Cardiac fibroblast (primary cell): ENCODE data around the gene TMEM91.

Experiments
- DNase-seq, 2 donors: peaks; one replicate each; pipeline versions ENCODE4 v3.0.0 to v3.0.0-alpha.2; 2010; ENCODE audit warnings: low read depth in 2 of 2
- H3K4me3 ChIP-seq, 2 donors: replicated peaks in 1 of 2; 1 replicate in 1 of 2; 2 replicates in 1 of 2; pipeline ENCODE4 v1.5.1; 2011; ENCODE audit warnings: low read depth in 2 of 2, low read length in 2 of 2, mild to moderate bottlenecking in 2 of 2, moderate library complexity in 1 of 2
- TF ChIP-seq, protein P1 (sequence below): IDR thresholded peaks from one replicate; pipeline ENCODE4 v1.5.1; 2011; ENCODE audit warnings: low read depth, mild to moderate bottlenecking, low read length, inconsistent platforms

Gene TMEM91

DNA sequence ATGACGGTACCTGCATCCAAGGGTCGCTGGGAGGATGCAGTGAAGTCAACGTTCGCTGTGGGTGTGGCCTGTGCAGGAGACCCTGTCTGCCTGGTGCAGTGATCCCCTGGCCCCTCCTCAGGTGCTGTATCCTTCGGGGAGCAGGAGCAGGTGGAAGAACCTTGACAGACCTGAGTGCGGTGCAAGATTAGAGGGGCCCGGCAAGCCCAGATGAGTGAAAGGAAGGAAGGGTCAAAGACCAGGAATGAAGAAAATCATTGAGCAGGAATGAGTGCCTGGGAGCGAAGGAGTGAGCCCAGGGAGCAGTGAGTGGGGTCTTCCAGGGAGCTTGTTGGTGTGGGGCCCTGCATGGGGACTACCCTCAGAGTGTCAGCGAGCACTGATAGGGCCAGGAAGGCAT, 38.1 kb downstream of the TMEM91 start:
- TF ChIP-seq, protein P1, sequence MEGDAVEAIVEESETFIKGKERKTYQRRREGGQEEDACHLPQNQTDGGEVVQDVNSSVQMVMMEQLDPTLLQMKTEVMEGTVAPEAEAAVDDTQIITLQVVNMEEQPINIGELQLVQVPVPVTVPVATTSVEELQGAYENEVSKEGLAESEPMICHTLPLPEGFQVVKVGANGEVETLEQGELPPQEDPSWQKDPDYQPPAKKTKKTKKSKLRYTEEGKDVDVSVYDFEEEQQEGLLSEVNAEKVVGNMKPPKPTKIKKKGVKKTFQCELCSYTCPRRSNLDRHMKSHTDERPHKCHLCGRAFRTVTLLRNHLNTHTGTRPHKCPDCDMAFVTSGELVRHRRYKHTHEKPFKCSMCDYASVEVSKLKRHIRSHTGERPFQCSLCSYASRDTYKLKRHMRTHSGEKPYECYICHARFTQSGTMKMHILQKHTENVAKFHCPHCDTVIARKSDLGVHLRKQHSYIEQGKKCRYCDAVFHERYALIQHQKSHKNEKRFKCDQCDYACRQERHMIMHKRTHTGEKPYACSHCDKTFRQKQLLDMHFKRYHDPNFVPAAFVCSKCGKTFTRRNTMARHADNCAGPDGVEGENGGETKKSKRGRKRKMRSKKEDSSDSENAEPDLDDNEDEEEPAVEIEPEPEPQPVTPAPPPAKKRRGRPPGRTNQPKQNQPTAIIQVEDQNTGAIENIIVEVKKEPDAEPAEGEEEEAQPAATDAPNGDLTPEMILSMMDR, result no peak
- DNase-seq, result no peak
- H3K4me3 ChIP-seq, result no peak overlapping the region

DNA sequence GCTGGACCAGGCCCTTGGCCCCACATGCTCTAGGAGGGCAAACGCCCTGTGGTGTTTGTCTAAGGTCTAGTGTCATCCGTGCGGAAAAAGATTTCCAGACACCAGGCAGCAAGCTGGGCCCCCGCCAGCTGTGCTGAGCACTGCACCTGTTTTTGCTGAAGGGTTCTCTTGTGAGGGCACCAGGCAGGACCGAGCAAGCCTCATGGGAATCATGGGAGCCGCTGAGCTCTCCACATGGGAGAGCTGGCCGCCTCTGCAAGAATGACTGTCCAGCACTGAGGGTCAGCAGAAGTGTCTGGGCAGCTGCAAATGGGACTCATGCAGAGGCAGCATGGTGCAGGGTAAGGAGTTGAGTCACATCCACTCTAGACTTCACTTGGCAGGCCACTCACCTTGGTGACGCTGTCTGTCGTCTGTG, 38.8 kb downstream of the TMEM91 start:
- DNase-seq, result no peak
- TF ChIP-seq, protein P1, result no peak
- H3K4me3 ChIP-seq, result no peak overlapping the region

DNA sequence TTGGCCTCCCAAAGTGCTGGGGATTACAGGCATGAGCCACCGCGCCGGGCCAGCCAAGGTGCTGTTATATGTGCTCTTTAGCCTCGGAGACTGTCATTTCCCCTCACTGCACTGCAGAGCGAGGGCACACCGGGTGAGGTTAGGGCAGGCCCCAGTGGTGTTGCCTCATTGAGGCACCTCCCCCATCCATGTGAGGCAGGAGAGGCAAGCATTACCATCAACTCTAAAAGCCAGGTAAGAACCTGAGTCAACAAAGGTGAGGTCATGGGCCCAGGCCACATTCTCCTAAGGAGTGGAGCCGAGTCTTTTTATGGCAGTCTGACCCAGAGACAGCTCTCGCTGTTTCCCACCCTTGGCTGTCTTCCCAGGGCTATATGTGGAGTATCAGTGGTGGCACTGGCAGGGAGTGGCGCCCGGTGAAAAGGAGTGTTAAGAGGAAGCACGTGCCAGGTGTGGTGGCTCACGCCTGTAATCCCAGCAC, 39.9 kb downstream of the TMEM91 start:
- DNase-seq, result no peak
- TF ChIP-seq, protein P1, result no peak
- no peak overlapping the region for H3K4me3 ChIP-seq

DNA sequence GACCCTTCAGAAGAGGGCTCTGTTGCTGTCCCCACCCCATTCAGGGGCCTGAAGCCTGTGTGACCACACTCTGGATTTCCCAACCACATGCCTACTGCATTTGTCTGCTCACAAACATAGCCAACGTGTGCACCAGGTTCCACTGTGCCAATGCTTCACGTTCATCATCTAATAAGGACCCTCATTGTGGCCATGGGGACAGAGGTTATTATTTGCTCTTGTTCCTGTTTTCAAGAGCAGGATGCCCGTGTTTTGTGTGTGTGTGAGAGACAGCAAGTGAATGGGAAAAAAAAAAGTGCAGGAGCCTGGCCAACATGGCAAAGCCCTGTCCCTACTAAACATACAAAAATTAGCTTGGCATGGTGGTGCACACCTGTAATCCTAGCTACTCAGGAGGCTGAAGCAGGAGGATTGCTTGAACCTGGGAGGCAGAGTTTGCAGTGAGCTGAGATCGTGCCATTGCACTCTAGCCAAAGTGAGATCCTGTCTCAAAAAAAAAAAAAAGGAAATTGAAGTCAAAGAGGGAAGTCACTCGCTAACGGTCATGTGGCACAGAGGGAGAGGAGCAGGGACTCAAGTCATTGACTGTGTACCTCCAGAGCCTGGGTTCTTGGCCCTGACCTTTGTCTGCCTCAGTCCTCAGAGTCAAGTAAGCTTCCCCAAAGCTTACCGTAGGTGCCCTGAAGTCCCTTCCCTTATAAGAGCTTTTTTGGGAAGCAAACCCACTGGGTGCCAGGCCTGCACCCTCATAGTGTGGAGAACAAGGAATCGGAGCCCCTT, 44.0 kb downstream of the TMEM91 start:
- TF ChIP-seq, protein P1, result no peak
- DNase-seq, result no peak
- H3K4me3 ChIP-seq, result no peak overlapping the region

DNA sequence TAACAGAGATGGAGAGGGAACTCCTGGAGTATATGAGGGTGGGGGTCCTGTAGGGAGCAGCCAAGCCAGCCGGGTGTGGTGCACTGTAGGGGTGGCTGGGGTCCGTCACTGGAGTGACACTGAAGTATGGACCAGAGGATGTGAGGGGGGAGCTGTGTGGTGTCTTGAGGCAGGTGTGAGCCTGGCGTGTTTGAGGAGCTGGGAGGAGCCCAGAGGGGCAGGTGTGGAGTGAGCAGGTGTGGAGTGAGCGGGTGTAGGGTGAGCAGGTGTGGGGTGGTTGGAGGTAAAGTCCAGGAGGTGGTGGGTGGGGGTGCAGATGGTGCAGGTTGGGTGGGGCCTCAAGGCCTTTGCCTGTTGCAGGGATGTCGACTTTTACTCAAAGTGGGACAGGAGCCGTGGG, 45.0 kb downstream of the TMEM91 start:
- no peak overlapping the region for H3K4me3 ChIP-seq
- TF ChIP-seq, protein P1, result no peak
- no peak for DNase-seq

DNA sequence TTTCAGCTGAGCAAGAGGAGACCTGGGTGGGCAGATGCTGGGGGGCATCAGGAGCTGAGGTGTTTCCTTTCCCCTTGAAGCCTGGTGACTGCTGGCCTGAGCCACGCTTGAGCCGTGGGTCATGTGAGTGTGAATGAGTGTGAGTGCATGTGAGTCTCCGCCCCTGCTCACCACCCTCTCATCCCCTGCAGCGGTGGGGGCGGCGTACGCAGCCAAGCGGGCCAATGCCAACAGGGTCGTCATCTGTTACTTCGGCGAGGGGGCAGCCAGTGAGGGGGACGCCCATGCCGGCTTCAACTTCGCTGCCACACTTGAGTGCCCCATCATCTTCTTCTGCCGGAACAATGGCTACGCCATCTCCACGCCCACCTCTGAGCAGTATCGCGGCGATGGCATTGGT, 45.6 kb downstream of the TMEM91 start:
- no peak for DNase-seq
- TF ChIP-seq, protein P1, result no peak

DNA sequence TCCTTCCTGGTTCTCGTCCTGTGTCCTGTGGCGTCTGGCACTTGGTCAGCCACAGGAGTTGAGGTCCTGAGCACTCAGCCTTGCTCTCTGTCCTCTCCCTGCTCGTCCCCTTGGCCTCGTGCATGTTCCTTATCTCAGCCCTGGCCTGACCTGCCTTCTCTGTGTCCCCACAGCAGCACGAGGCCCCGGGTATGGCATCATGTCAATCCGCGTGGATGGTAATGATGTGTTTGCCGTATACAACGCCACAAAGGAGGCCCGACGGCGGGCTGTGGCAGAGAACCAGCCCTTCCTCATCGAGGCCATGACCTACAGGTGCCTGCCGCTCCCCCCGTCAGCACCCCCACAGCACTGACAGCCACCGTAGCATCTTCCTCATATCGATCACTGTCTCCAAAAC, 46.1 kb downstream of the TMEM91 start:
- no peak for DNase-seq
- H3K4me3 ChIP-seq, result no peak overlapping the region
- TF ChIP-seq, protein P1, result no peak

More for the DNA sequence above, 45.6 kb downstream of the TMEM91 start:
- no peak overlapping the region for H3K4me3 ChIP-seq
